Inferior parietal cortex (tissue), 1 donor: ENCODE results near the gene ANXA3.
A peak's percentile ranks its signal among the peaks of the same experiment; 100 is the strongest.

Experiments
- DNase-seq: peaks from one replicate; pipeline ENCODE4 v3.0.0-alpha.2; 2016; ENCODE audit errors: extremely low spot score

ANXA3 gene

DNA sequence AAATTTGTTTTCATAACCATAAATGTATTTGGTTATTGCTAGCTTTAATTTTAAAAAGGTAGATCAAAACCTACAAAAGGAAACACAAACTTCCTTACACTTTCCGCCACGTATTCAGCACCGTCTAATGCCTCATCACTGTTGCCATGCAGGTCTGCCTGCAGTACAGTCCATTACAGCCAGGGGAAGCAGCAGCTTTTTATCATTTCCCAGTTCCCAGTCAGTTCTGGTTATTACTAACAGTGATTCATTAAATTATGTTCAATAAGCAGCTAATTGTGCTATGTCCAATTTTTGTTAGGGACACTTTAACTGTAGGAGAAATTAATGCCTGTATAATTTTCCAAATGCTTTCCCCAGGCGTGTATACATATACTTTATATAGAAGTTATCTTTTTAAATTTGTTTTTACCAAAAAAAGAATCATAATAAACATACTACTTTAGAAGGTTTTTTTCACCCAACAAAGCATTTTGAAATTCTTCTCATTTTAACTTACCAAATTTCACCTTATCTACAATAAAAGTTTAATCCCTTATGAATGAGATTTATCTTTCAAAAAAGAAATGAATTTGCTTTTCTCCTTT, 93.3 kb downstream of the ANXA3 start:
- DNase-seq, result peak; percentile 68

DNA sequence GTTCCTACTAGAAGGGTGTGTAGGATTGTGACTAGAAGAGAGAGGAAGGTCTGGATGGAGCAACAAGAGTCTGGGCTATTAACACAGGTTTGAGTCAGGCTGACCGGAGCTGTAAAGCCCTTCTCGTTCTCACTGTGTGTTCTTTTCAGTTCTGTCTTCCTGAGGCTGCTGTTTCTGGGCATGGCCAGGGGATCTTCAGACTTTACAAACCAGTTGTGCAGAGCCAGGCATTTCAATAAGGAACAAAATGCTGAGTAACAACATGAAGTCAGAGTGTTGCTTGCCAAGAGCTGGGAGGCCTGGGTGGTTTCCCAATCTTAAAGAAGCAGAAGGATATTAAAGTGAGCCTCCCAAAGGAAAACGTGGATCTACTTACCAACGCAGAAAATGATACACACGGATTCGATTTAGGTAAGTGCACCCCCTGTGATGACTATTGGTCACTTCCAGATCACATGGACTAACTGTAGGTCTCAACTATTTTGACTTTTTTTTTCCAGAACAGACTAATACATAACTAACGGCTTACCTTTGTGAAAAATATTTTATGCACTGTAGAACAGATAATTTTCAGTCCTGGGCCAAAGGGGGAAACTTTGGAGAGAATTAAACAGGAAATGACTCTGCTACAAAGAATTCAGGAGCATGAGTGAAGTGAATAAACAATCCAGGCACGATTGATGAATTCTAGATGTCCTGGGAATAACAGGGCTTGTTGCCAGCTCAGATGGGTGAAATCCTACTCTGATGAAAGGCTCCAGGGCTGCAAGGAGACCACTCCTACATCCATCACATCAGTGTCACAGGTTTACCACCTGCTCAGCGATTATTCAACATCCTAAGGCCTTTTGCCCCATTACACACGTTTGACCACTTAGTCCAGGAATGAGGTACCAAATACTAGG, 94.5 kb downstream of the ANXA3 start:
- peak; percentile 73 for DNase-seq

DNA sequence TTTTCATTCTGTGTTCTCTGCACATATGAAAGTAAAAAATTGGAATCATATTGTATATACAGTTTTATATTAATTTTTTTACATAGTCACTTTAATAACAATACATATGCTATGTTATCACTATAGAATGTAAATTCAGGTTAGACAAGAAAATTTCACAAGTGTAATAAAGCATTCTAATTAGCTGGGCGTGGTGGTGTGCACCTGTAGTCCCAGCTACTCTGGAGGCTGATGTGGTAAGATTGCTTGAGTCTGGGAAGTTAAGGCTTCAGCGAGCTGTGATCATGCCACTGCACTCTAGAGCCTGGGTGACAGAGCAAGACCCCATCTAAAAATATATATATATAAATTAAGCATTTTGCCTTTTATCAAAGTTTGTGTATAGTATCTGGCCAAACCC, 95.7 kb downstream of the ANXA3 start:
- no peak for DNase-seq

DNA sequence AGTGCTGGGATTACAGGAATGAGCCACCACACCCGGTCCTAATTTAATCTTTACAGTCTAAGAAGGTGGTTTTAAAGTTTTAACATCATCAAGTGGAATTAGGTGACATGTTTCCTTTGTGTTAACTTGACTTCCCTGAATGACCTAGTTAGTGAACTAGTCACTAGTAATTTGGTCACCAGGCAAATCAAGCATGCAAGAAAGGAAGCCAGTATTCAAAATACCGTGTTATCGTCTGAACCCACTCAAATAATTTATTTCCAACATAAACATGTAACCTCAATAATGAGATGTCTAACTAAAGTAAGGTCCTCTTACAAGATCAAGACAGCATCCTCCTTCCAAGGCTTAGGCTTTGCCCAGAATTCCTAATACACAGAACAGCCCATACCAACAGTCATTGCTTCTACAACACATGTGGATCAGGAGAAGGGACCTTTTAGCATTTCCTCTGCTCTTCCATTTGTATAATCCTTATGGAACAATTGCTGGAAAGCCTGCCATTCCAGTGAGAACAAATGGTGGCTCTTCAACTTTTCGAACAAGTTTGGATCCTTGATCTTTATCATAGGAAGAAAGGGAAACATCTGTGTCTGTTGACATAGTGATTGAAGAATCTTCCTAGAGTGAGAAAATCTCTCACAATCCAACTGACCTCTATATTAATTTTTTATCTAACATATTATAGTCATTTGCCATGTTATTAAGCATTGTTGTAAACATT, 97.2 kb downstream of the ANXA3 start:
- DNase-seq, result no peak

DNA sequence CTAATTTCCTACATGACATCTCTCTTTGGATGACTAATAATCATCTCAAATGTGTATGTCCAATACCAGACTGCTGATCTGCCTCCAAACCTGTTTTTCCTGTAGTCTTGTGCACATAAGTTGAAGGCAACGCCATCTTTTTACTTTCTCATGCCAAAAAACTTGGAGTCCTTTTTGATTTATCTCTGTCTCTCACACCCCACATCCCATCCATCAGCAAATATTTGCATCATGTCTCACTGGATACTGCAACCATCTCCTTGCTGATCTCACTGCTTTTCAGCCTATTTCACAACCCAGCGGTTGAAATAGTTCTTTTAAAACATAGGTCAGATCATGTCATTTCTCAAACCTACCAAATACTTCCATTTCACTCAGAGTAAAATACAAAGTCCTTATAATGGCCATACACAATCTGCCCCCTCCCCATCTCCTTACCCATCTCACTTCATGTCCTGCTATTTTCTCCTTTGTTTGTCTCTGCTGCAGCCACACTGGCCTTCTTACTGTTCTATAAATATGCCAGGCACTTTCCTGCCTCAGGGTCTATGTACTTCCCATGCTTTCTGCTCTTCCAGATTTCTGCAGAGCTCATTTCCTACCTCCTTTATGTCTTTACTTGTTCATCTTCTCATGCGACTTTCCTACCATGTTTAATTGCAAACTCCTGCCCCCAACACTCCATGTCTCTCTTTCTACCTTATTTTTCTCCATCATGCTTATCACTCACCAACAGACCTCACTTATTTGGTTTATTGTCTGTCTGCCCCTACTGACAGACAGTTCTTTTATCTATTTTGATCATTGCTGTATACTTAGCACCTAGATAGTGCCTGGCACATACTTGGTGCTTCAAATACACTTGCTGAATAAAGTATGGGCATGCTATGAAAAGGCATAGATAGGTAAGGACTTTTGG, 98.8 kb downstream of the ANXA3 start:
- DNase-seq, result no peak

DNA sequence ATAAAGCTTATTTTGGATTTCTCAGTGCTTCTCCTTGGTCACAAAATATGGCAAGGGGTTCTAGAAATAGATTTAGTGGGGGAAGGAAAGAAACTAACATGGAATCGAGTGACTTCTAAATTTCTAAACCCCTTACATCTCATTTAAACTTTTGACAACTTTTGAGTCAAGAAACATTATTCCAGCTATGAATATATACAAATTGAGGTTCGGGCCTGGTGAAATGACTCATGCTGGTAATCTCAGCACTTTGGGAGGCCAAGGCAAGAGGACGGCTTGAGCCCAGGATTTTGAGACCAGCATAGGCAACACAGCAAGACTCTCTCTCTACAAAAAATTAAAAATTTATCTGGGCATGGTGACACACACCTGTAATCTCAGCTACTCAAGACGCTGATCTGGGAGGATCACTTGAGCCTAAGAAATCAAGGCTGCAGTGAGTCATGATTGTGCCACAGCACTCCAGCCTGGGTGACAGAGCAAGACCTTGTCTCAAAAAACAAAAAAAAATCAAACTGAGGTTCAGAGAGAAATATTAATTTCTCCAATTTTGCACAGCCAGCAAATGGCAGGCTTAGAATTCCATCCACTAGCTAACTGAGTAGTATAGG, 99.8 kb downstream of the ANXA3 start:
- no peak for DNase-seq

DNA sequence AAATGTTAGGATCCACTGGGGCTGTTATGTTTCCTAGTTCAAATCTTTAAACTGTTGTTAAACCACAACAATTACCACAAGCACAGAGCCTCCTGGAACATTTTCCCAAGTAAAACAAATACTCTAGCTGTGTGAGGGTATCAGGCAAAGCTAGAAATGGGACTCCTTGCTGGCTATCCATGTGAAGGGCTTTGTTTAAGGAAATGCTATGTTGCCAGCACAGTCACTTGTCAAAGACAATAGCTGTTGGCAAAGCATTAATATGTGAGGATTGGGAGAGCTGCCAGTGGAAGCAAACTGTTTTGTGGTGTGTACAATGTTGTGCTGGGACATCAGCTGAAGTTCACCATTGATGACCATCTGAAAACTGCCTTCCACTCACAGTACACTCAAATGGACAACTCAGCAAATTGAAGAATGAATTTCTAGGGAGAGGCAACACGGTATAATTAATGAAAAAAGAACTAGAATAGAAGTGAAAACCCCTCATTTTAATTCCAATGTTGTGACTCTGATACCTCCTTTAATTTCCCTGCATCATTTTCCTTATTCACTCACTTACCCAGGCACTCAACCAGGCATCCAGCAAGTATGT, 100.8 kb downstream of the ANXA3 start:
- DNase-seq, result peak; percentile 80

DNA sequence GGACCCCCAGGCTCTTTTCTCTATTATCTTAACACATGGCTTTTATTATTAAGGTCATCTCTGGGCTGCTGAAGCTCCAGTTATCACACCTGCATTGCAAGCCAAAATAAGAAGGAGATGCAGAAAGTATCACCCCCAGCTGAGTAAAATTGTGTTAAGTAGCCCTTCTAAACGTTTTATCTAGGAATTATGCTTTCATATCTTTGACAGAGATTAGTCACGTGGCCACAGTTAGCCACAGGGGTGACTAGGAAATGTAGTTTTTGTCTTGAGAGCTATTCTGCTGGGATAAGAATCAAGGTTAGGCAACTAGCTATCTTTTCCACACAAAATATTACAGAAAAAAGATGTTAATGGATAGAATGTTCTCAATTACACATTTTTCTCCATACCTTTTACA, 102.1 kb downstream of the ANXA3 start:
- no peak for DNase-seq

DNA sequence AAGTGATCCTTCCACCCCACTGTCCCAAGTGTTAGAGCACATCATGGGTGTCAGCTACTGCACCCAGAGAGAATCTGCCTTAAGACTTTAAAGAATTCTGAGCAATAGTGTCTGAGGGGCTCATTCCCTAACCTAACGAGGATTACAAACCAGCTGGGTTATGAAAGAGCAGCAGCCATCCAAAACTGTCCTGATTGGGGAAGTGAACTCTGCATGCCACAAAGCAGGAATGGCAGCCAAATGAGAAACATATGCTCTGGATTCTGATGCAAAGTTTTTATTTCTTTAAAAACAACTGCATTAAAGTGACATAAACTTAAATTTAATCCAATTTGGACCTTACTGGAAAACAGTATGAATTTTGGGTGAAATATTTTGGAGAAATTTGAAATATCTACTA, 103.2 kb downstream of the ANXA3 start:
- no peak for DNase-seq

DNA sequence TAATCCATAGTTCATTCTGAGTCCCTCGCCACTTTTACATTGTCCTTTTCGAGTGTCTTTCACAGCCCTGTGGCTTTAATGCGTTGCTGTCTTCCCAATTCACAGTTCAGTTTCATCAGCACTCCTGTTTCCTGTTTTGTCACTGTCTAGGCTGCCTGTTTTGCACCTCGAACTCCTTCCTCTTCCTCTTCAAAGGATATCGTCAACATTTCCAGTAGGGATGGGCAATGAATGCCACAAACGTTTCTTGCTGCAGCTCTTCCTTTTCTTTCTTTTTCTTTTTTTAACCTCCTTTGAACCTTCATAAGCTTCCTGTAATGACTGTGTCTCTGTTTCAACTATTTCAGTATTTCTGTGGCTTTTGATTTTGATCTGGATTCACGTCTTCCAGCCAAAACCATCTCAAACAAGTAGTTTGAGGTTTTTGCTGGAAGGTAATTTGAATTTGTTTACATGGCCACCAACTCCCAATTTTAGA, 105.4 kb downstream of the ANXA3 start:
- DNase-seq, result no peak

DNA sequence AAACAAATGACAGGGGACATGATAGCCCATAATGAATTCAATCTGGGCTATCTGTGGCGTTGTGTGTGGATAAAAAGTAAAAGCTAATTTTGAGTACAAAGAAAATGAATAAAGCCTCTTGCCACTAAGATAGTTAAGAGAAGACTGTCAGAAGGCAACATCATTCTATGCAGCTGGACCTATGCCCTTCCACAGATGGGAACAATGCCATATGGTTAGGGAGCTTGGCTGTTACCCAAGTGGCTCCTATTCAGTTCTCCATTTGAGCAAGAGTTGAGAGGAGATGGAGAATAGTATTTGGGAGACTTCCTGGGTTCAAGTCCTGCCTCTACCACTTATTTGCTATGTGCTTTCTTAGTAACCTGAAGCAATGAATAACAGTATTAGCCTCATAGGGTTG, 107.7 kb downstream of the ANXA3 start:
- no peak for DNase-seq

DNA sequence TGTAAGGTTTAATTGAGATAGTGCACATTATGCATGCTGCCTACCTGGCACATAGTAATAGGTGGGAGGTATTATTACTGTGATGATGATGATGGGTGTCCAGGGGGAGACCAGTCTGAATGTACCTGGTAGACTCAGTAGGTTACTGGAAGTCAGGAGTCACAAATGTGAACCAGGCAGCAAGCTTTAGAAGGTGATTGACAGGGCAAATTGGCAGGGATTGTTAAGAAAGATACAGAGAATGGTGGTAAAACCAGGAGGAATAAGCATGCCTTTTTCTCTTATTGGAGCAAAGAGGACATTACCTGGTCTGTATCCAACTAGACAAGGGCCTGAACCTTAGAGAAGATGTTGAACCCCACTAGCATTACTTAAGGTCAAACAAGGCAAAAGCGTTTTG, 108.1 kb downstream of the ANXA3 start:
- DNase-seq, result no peak
